ENCODE measurements around the gene APEX2.
"Not testable (repeated sequence)": the region's sequence is repeated elsewhere in the genome, so short reads cannot be mapped to it uniquely, and the experiment has no call there.

APEX2 gene

GRCh38 chrX:54999717-55000598, at the start of gene APEX2:
Gene APEX2, plus strand, starts transcription at chrX:55000363. Its CDS starts 60 bp downstream, at chrX:55000423.
- peak; percentile 92 for DNase-seq (ENCODE audit: low spot score)

GRCh38 chrX:54950730-54951375, 49.3 kb upstream of the APEX2 start:
- no peak for DNase-seq (ENCODE audit: low spot score)

- no peak for DNase-seq (ENCODE audit: low spot score)
These were observed 38.4 kb upstream of the APEX2 start for GRCh38 chrX:54961750-54962149.

- DNase-seq (ENCODE audit: low spot score) = no peak
These were observed 35.2 kb upstream of the APEX2 start for GRCh38 chrX:54964766-54965497.

- DNase-seq (ENCODE audit: low spot score) = no peak
These were observed 22.8 kb upstream of the APEX2 start for GRCh38 chrX:54977387-54977786.

GRCh38 chrX:54978448-54978847, 21.7 kb upstream of the APEX2 start:
- DNase-seq (ENCODE audit: low spot score) = no peak

- DNase-seq (ENCODE audit: low spot score) = no peak
These were observed 20.7 kb upstream of the APEX2 start for GRCh38 chrX:54979432-54979831.

- no peak for DNase-seq (ENCODE audit: low spot score)
These were observed 19.8 kb upstream of the APEX2 start for GRCh38 chrX:54980334-54980733.

GRCh38 chrX:54983306-54983705, 16.9 kb upstream of the APEX2 start:
- DNase-seq (ENCODE audit: low spot score) = not testable (repeated sequence)

- DNase-seq (ENCODE audit: low spot score) = no peak
These were observed 8.5 kb upstream of the APEX2 start for GRCh38 chrX:54991706-54992105.

GRCh38 chrX:54992911-54993622, 7.1 kb upstream of the APEX2 start:
- no peak for DNase-seq (ENCODE audit: low spot score)

GRCh38 chrX:54994099-54994498, 6.1 kb upstream of the APEX2 start, which contains the start of gene PFKFB1:
Gene PFKFB1, minus strand, starts transcription at chrX:54994188. Its CDS starts 181 bp downstream, at chrX:54994007.
- no peak for DNase-seq (ENCODE audit: low spot score)

- DNase-seq (ENCODE audit: low spot score) = no peak
These were observed 5.4 kb upstream of the APEX2 start for GRCh38 chrX:54994668-54995351.

- DNase-seq (ENCODE audit: low spot score) = no peak
These were observed 4.5 kb upstream of the APEX2 start for GRCh38 chrX:54995621-54996020.

GRCh38 chrX:55004231-55004630, 4.1 kb downstream of the APEX2 start:
- no peak for DNase-seq (ENCODE audit: low spot score)

GRCh38 chrX:55005256-55005655, 5.1 kb downstream of the APEX2 start:
- DNase-seq (ENCODE audit: low spot score) = no peak

GRCh38 chrX:55006827-55007621, 6.9 kb downstream of the APEX2 start:
- no peak for DNase-seq (ENCODE audit: low spot score)

- DNase-seq (ENCODE audit: low spot score) = no peak
These were observed 7.5 kb downstream of the APEX2 start for GRCh38 chrX:55007656-55008055.

GRCh38 chrX:55008571-55009358, 8.6 kb downstream of the APEX2 start:
- no peak for DNase-seq (ENCODE audit: low spot score)

GRCh38 chrX:55011294-55011693, 11.1 kb downstream of the APEX2 start:
- peak; percentile 26 for DNase-seq (ENCODE audit: low spot score)

Data from NAMALWA (cell line).